Activated CD4-positive, alpha-beta T cell treated with anti-CD3 and anti-CD28 coated beads for 24 hours (primary cell): ENCODE measurements around the gene ARHGAP28.
A peak's percentile ranks its signal among the peaks of the same experiment; 100 is the strongest.

Source experiments
- DNase-seq, 2 donors: peaks; one replicate each; pipeline ENCODE4 v3.0.0-alpha.2; 2020; ENCODE audit warnings: low read depth in 2 of 2

Gene ARHGAP28

GRCh38 chr18:6873040-6873751, 143.7 kb downstream of the ARHGAP28 start:
- no peak for DNase-seq

GRCh38 chr18:6874315-6874714, 144.8 kb downstream of the ARHGAP28 start:
- no peak for DNase-seq

GRCh38 chr18:6875749-6876148, 146.2 kb downstream of the ARHGAP28 start:
- DNase-seq, result no peak

GRCh38 chr18:6876641-6877041, 147.1 kb downstream of the ARHGAP28 start:
- no peak for DNase-seq

- DNase-seq, result no peak
Observed at GRCh38 chr18:6877288-6877687, 147.8 kb downstream of the ARHGAP28 start.

- no peak for DNase-seq
Observed at GRCh38 chr18:6878556-6879297, 149.2 kb downstream of the ARHGAP28 start.

- no peak for DNase-seq
Observed at GRCh38 chr18:6879508-6880195, 150.1 kb downstream of the ARHGAP28 start.

GRCh38 chr18:6881034-6881820, 151.7 kb downstream of the ARHGAP28 start:
- no peak for DNase-seq

- no peak for DNase-seq
Observed at GRCh38 chr18:6882401-6882800, 152.9 kb downstream of the ARHGAP28 start.

GRCh38 chr18:6885006-6885481, 155.5 kb downstream of the ARHGAP28 start:
- no peak for DNase-seq

- no peak for DNase-seq
Observed at GRCh38 chr18:6885992-6886796, 156.7 kb downstream of the ARHGAP28 start.

GRCh38 chr18:6886797-6887330, 157.3 kb downstream of the ARHGAP28 start:
- no peak for DNase-seq

- DNase-seq, result no peak
Observed at GRCh38 chr18:6891788-6892187, 162.3 kb downstream of the ARHGAP28 start.

GRCh38 chr18:6901286-6901926, 171.9 kb downstream of the ARHGAP28 start:
- no peak for DNase-seq

GRCh38 chr18:6917072-6917471, 187.6 kb downstream of the ARHGAP28 start:
- no peak for DNase-seq

- peak in 1 of 2 donors; percentile 0 for DNase-seq
Observed at GRCh38 chr18:6920099-6920955, 190.8 kb downstream of the ARHGAP28 start.

- no peak for DNase-seq
Observed at GRCh38 chr18:6921571-6921970, 192.1 kb downstream of the ARHGAP28 start.

GRCh38 chr18:6923220-6923619, 193.7 kb downstream of the ARHGAP28 start:
- DNase-seq, result no peak

GRCh38 chr18:6927153-6927552, 197.6 kb downstream of the ARHGAP28 start:
- no peak for DNase-seq
